ENCODE data around the gene EMC8. TPM values are rescaled to one million over a fixed set of nuclear protein-coding genes. Genes with fewer than 3 reads are reported as not detected.

EMC8 gene
- total RNA-seq, 1 donor from 2014 or later, result 41.4 TPM

- H3K27ac Mint-ChIP-seq, result no peak overlapping the region
- no peak for DNase-seq (ENCODE audit: extremely low spot score, unreplicated experiment)
- H3K4me3 Mint-ChIP-seq, result no peak overlapping the region
- peaks cover 11% of the 10 kb centered on the region for H3K36me3 Mint-ChIP-seq
- peaks cover 8% of the 10 kb centered on the region for H3K4me1 Mint-ChIP-seq (ENCODE audit: unreplicated experiment)
- no peaks in the 10 kb centered on the region for H3K27me3 Mint-ChIP-seq
- TF ChIP-seq, protein P1, sequence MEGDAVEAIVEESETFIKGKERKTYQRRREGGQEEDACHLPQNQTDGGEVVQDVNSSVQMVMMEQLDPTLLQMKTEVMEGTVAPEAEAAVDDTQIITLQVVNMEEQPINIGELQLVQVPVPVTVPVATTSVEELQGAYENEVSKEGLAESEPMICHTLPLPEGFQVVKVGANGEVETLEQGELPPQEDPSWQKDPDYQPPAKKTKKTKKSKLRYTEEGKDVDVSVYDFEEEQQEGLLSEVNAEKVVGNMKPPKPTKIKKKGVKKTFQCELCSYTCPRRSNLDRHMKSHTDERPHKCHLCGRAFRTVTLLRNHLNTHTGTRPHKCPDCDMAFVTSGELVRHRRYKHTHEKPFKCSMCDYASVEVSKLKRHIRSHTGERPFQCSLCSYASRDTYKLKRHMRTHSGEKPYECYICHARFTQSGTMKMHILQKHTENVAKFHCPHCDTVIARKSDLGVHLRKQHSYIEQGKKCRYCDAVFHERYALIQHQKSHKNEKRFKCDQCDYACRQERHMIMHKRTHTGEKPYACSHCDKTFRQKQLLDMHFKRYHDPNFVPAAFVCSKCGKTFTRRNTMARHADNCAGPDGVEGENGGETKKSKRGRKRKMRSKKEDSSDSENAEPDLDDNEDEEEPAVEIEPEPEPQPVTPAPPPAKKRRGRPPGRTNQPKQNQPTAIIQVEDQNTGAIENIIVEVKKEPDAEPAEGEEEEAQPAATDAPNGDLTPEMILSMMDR (conservative IDR thresholded peaks at IDR 0.05), result no peak
- no peaks in the 10 kb centered on the region for H3K9me3 Mint-ChIP-seq
Measured at GRCh38 chr16:85778873-85779272, 20.5 kb downstream of the EMC8 start.

- Mint-ChIP-seq H3K4me1 (ENCODE audit: unreplicated experiment) (peaks cover 8% of the 10 kb centered on the region), H3K4me3 (no peak overlapping the region), H3K27me3 (no peaks in the 10 kb centered on the region), H3K36me3 (peaks cover 11% of the 10 kb centered on the region), H3K27ac (no peak overlapping the region), H3K9me3 (no peaks in the 10 kb centered on the region)
- TF ChIP-seq, protein P1 (conservative IDR thresholded peaks at IDR 0.05), result no peak
- no peak for DNase-seq (ENCODE audit: extremely low spot score, unreplicated experiment)
Measured at GRCh38 chr16:85777583-85778310, 21.6 kb downstream of the EMC8 start.

DNA sequence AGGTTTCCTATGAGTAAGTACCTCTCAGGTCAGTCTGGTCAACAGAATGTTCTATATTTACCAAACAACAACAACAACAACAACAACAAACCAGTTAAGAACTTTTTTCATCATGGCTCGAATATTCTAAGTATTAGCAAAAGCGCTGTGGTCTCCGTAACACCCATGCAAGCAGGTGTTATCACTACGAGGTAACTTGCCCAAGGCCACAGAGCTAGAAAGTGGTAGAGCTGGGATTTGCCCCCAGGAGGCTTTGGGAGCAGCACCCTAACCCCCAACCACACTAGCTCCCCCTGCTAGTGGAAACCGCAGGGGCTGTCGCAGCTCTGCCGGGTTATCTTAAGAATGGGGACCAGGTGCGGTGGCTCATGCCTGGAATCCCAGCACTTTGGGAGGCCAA, 24.5 kb downstream of the EMC8 start:
- TF ChIP-seq, protein P1 (conservative IDR thresholded peaks at IDR 0.05), result no peak
- no peaks in the 10 kb centered on the region for H3K27me3 Mint-ChIP-seq
- no peaks in the 10 kb centered on the region for H3K9me3 Mint-ChIP-seq
- H3K36me3 Mint-ChIP-seq, result peaks cover 3% of the 10 kb centered on the region
- no peak overlapping the region for H3K27ac Mint-ChIP-seq
- H3K4me3 Mint-ChIP-seq, result no peak overlapping the region
- H3K4me1 Mint-ChIP-seq (ENCODE audit: unreplicated experiment), result no peaks in the 10 kb centered on the region
- DNase-seq (ENCODE audit: extremely low spot score, unreplicated experiment), result no peak

GRCh38 chr16:85774136-85774535, 25.2 kb downstream of the EMC8 start:
- Mint-ChIP-seq H3K4me1 (ENCODE audit: unreplicated experiment) (no peaks in the 10 kb centered on the region), H3K36me3 (no peaks in the 10 kb centered on the region), H3K4me3 (no peak overlapping the region), H3K27ac (no peak overlapping the region), H3K9me3 (no peaks in the 10 kb centered on the region), H3K27me3 (no peaks in the 10 kb centered on the region)
- TF ChIP-seq, protein P1 (conservative IDR thresholded peaks at IDR 0.05), result no peak
- DNase-seq (ENCODE audit: extremely low spot score, unreplicated experiment), result no peak

DNA sequence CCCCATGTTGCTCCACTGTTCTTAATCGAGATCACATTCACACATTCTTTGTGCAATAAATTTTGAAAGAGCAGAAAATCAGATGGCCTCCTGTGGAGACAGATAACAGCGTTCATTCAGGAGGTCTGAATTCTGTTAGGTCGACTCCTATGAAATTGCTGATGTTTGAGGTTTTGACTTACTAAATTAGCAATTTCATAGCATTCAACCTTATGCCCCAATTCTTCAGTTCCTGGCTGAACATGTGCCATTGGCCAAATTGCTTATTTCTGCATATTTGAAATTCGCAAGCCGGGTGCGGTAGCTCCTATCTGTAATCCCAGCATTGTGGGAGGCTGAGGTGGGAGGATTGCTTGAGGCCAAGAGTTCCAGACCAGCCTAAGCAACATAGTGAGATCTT, 26.3 kb downstream of the EMC8 start:
- Mint-ChIP-seq H3K9me3 (no peaks in the 10 kb centered on the region), H3K4me1 (ENCODE audit: unreplicated experiment) (peaks cover 4% of the 10 kb centered on the region), H3K27me3 (no peaks in the 10 kb centered on the region), H3K27ac (no peak overlapping the region), H3K36me3 (no peaks in the 10 kb centered on the region), H3K4me3 (no peak overlapping the region)
- TF ChIP-seq, protein P1 (conservative IDR thresholded peaks at IDR 0.05), result no peak
- DNase-seq (ENCODE audit: extremely low spot score, unreplicated experiment), result no peak

All from type B pancreatic cell (in vitro differentiated cells).